Mesothelial cell of epicardium (in vitro differentiated cells): ENCODE measurements around the gene CR1. TPM values are rescaled to one million over a fixed set of nuclear protein-coding genes. Genes with fewer than 3 reads are reported as not detected.
"Not testable (repeated sequence)": the region's sequence is repeated elsewhere in the genome, so short reads cannot be mapped to it uniquely, and the experiment has no call there.

ENCODE experiments used
- DNase-seq, 2 experiments: peaks; one replicate each; pipeline ENCODE4 v3.0.0; 2021; ENCODE audit warnings: low spot score in 2 of 2; ENCODE audit not compliant: unreplicated experiment in 2 of 2
- H3K27ac Mint-ChIP-seq: 2 replicates; pipeline ENCODE4 v1.8.0; 2021; ENCODE audit warnings: mixed read lengths
- H3K27me3 Mint-ChIP-seq: 2 replicates; pipeline ENCODE4 v1.8.0; 2021; ENCODE audit warnings: low read depth, mixed read lengths
- H3K36me3 Mint-ChIP-seq: 2 replicates; pipeline ENCODE4 v1.8.0; 2021; ENCODE audit warnings: mixed read lengths
- H3K4me1 Mint-ChIP-seq: 2 replicates; pipeline ENCODE4 v1.8.0; 2021; ENCODE audit warnings: mixed read lengths
- H3K4me3 Mint-ChIP-seq: 2 replicates; pipeline ENCODE4 v1.8.0; 2021; ENCODE audit warnings: mild to moderate bottlenecking, moderate library complexity, mixed read lengths
- H3K9me3 Mint-ChIP-seq: 2 replicates; pipeline ENCODE4 v1.8.0; 2021; ENCODE audit warnings: mixed read lengths
- CTCF ChIP-seq: fragments of 200-600 bp; sonication (generic); IDR thresholded peaks from one replicate; pipeline ENCODE4 v1.5.0; 2021; ENCODE audit warnings: antibody characterized with exemption; ENCODE audit not compliant: unreplicated experiment
- total RNA-seq: library from RNA; stranded (reverse); gene quantifications from 3 replicates; pipeline ENCODE4 v1.2.1, GENCODE V29; 2021

CR1 gene
- total RNA-seq, 1 donor from 2014 or later: 0.09 TPM

DNA sequence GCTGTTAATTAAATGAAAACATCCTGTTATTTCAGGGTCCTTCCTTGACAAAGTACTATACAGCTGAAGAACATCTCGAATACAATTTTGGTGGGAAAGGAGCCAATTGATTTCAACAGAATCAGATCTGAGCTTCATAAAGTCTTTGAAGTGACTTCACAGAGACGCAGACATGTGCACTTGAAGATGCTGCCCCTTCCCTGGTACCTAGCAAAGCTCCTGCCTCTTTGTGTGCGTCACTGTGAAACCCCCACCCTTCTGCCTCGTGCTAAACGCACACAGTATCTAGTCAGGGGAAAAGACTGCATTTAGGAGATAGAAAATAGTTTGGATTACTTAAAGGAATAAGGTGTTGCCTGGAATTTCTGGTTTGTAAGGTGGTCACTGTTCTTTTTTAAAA is 143.4 kb downstream of the CR1 start:
- H3K27me3 Mint-ChIP-seq: peaks cover 20% of the 10 kb centered on the region
- not testable (repeated sequence) for H3K4me1 Mint-ChIP-seq, DNase-seq, H3K36me3 Mint-ChIP-seq, H3K27ac Mint-ChIP-seq, H3K9me3 Mint-ChIP-seq, H3K4me3 Mint-ChIP-seq

DNA sequence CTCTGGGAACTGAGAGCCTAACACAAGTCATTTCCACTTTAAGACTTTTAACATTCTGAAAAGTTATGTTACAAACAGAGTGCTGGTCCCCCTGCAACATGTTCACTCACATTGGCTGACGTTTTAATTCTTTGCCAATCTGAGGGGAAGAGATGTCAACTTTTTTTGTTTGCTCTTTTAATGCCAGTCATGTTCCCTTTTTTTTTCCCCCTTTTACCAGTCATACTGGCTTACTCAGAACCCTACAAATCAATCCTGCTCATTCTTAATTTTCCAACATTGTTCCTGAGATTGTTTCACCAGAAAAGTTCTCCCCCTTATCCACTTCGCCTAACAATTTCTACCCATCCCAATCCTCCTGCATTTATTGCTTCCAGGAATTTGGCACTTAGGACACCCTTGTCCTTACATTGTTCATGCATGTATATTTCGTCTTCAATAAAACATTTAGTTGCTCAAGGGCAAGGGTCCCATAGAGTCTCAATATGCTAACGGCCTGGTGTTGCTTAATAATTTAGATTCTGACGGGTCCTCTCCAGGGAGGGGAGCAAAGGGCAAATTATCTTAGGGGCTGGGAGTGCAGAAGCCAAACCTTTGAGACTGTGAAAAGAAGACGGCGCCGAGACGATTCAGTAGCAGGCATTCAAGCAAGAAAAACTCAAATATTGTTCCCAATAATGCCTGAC is 148.4 kb downstream of the CR1 start:
- no peak for TF ChIP-seq CTCF
- Mint-ChIP-seq H3K27me3 (peaks cover 14% of the 10 kb centered on the region), H3K36me3 (no peaks in the 10 kb centered on the region), H3K4me3 (no peak overlapping the region), H3K4me1 (no peaks in the 10 kb centered on the region), H3K27ac (no peak overlapping the region), H3K9me3 (no peaks in the 10 kb centered on the region)
- DNase-seq: no peak

- TF ChIP-seq CTCF: no peak
- Mint-ChIP-seq H3K27ac (no peak within 1 kb of the TSS), H3K36me3 (no peaks in the 10 kb centered on the region), H3K4me3 (no peak within 1 kb of the TSS), H3K9me3 (no peaks in the 10 kb centered on the region), H3K27me3 (peaks cover 8% of the 10 kb centered on the region), H3K4me1 (no peaks in the 10 kb centered on the region)
- no peak for DNase-seq
Measured at GRCh38 chr1:207644852-207645634, 149.1 kb downstream of the CR1 start, which contains the start of gene CR1L. Gene CR1L (plus strand): TSS chr1:207645133. CDS start chr1:207645234, 101 bp downstream.

DNA sequence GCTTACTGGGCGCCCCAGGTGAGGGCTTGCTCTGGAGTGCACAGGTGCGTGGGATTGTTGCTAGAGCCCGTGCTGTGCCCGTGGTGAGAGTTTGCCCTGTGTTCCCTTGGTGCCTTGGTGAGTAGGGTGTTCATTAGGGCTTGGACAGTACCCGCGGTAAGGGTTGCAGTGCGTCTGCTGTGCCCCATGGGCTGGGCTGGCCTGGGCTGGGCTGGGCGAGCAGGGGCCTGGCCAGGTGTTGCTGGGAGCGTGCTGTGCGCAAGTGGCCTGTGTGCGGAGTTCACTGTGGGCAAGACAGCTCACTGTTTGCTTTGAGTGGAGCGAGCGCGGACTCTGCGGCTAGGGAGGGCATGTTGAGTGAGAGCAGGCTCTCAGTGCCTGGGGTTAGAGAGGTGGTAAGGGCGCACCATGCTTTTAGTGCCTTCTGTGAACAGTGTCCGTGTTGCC is 149.7 kb downstream of the CR1 start:
- Mint-ChIP-seq H3K27me3 (peaks cover 8% of the 10 kb centered on the region), H3K27ac (no peak overlapping the region), H3K36me3 (no peaks in the 10 kb centered on the region), H3K4me3 (no peak overlapping the region), H3K9me3 (no peaks in the 10 kb centered on the region), H3K4me1 (no peaks in the 10 kb centered on the region)
- no peak for DNase-seq
- no peak for TF ChIP-seq CTCF

- no peaks in the 10 kb centered on the region for H3K9me3 Mint-ChIP-seq
- peaks cover 8% of the 10 kb centered on the region for H3K27me3 Mint-ChIP-seq
- no peaks in the 10 kb centered on the region for H3K36me3 Mint-ChIP-seq
- H3K4me1 Mint-ChIP-seq: no peaks in the 10 kb centered on the region
- H3K4me3 Mint-ChIP-seq: no peak overlapping the region
- no peak for DNase-seq
- H3K27ac Mint-ChIP-seq: no peak overlapping the region
- no peak for TF ChIP-seq CTCF
Measured at GRCh38 chr1:207646171-207646570, 150.2 kb downstream of the CR1 start.

- TF ChIP-seq CTCF: no peak
- Mint-ChIP-seq H3K27me3 (peaks cover 8% of the 10 kb centered on the region), H3K4me1 (no peaks in the 10 kb centered on the region), H3K36me3 (no peaks in the 10 kb centered on the region), H3K27ac (no peak overlapping the region), H3K4me3 (no peak overlapping the region), H3K9me3 (no peaks in the 10 kb centered on the region)
- DNase-seq: no peak
Measured at GRCh38 chr1:207646944-207647579, 151.1 kb downstream of the CR1 start.
